ENCODE results near the gene ATAT1. TPM values are rescaled to one million over a fixed set of nuclear protein-coding genes. Genes with fewer than 3 reads are reported as not detected.

The ATAT1 gene
- total and polyA plus RNA-seq, 9 of the 15 experiments (the other 6 are each of a cell fraction or from before 2014, with no cell fraction given) = 0.65 to 5.8 (median 1.6) TPM

- TF ChIP-seq TFE3 (CRISPR knock-in tag; IDR thresholded peaks at IDR 0.05) (no peak), NONO (IDR thresholded peaks at IDR 0.05; ENCODE audit: low read depth in 2 of 2, low read length in 1 of 2) (peak; percentile 8 to 64; a peak in 2 of 4 replicates), KHSRP (IDR thresholded peaks at IDR 0.05) (no peak), IFI16 (CRISPR knock-in tag; IDR thresholded peaks at IDR 0.05) (no peak), SMARCE1 (IDR thresholded peaks at IDR 0.05) (no peak), FOXP4 (CRISPR knock-in tag; IDR thresholded peaks at IDR 0.05; ENCODE audit: borderline replicate concordance) (no peak; the same call in 1 of the 2 replicates), TCF7 (IDR thresholded peaks at IDR 0.05; ENCODE audit: borderline replicate concordance) (0 out of 2 replicates have a peak, but pooled peaks have one; percentile 31), BDP1 (IDR thresholded peaks at IDR 0.05; ENCODE audit: insufficient read depth, insufficient read length) (no peak), RBBP5 (IDR thresholded peaks at IDR 0.05; ENCODE audit: borderline replicate concordance, insufficient read depth, low read length, poor library complexity, severe bottlenecking) (peak; percentile 89), YBX1 (IDR thresholded peaks at IDR 0.05) (no peak), FOXM1 (IDR thresholded peaks at IDR 0.05; ENCODE audit: low read depth) (no peak), FOXM1 (CRISPR knock-in tag; IDR thresholded peaks at IDR 0.05; ENCODE audit: low read depth) (peak; percentile 44; the same call in 1 of the 2 replicates), SRF (CRISPR knock-in tag; IDR thresholded peaks at IDR 0.05) (peak in 1 of 2 experiments; percentile 57; a peak in 2 of 4 replicates), CBFB (CRISPR knock-in tag; IDR thresholded peaks at IDR 0.05) (peak; percentile 79; the same call in 1 of the 2 replicates), ETS2 (tag; IDR thresholded peaks at IDR 0.05; ENCODE audit: borderline replicate concordance, poor library complexity, severe bottlenecking) (no peak), PBX2 (CRISPR knock-in tag; IDR thresholded peaks at IDR 0.05; ENCODE audit: low read depth) (no peak), PBX2 (tag; conservative IDR thresholded peaks at IDR 0.05; ENCODE audit: low read depth) (no peak), ZNF165 (CRISPR knock-in tag; IDR thresholded peaks at IDR 0.05; ENCODE audit: borderline replicate concordance) (no peak), THAP7 (CRISPR knock-in tag; IDR thresholded peaks at IDR 0.05) (no peak), MXI1 (IDR thresholded peaks at IDR 0.05; ENCODE audit: low read depth, low read length) (0 out of 2 replicates have a peak, but pooled peaks have one; percentile 50)
Measured at GRCh38 chr6:30647242-30648116, 20.8 kb downstream of the ATAT1 start (continued).

All from K562 (cell line).